IMR-90 (cell line): ENCODE results near the gene ZNF609.

Experiments used
- BHLHE40 ChIP-seq: fragments of 150-350 bp; IDR thresholded peaks from 2 replicates; pipeline ENCODE4 v1.6.1; 2016; ENCODE audit warnings: mild to moderate bottlenecking, low read depth, low read length
- CEBPB ChIP-seq: IDR thresholded peaks from 2 replicates; pipeline ENCODE4 v1.6.1; 2012; ENCODE audit warnings: low read depth, low read length, improper control_type of control experiment
- CHD1 ChIP-seq: IDR thresholded peaks from 2 replicates; pipeline ENCODE4 v1.6.1; 2012; ENCODE audit warnings: low read depth, low read length, improper control_type of control experiment
- CTCF ChIP-seq: conservative IDR thresholded peaks from 2 replicates; pipeline ENCODE4 v1.5.1; 2012; ENCODE audit warnings: mild to moderate bottlenecking, low read depth, low read length, improper control_type of control experiment
- ELK1 ChIP-seq: fragments of 150-350 bp; IDR thresholded peaks from 2 replicates; pipeline ENCODE4 v1.6.1; 2016; ENCODE audit warnings: low read depth, mild to moderate bottlenecking, low read length, moderate library complexity, borderline replicate concordance
- MAFK ChIP-seq: IDR thresholded peaks from 2 replicates; pipeline ENCODE4 v1.6.1; 2012; ENCODE audit warnings: low read depth, low read length, improper control_type of control experiment
- MAZ ChIP-seq: IDR thresholded peaks from 2 replicates; pipeline ENCODE4 v1.6.1; 2012; ENCODE audit warnings: low read depth, mild to moderate bottlenecking, low read length, improper control_type of control experiment, moderate library complexity, borderline replicate concordance
- MXI1 ChIP-seq: IDR thresholded peaks from 2 replicates; pipeline ENCODE4 v1.6.1; 2012; ENCODE audit warnings: low read depth, mild to moderate bottlenecking, low read length, moderate library complexity, borderline replicate concordance
- NFE2L2 ChIP-seq: fragments of 150-350 bp; IDR thresholded peaks from 2 replicates; pipeline ENCODE4 v1.6.1; 2016; ENCODE audit warnings: low read depth, mild to moderate bottlenecking, low read length
- POLR2A ChIP-seq: IDR thresholded peaks from 2 replicates; pipeline ENCODE4 v1.6.1; 2012; ENCODE audit warnings: mild to moderate bottlenecking, low read depth, low read length
- RFX5 ChIP-seq: IDR thresholded peaks from 2 replicates; pipeline ENCODE4 v1.8.0; 2012; ENCODE audit warnings: low read depth, mild to moderate bottlenecking, low read length, moderate library complexity
- USF2 ChIP-seq: fragments of 150-350 bp; IDR thresholded peaks from 2 replicates; pipeline ENCODE4 v1.6.1; 2017; ENCODE audit warnings: mild to moderate bottlenecking, antibody characterized with exemption, low read length, low read depth

- TF ChIP-seq CTCF, result no peak
- no peak for TF ChIP-seq BHLHE40
- no peak for TF ChIP-seq POLR2A
- TF ChIP-seq USF2, result no peak
- no peak for TF ChIP-seq MAZ
- TF ChIP-seq CHD1, result no peak
- no peak for TF ChIP-seq NFE2L2
- no peak for TF ChIP-seq CEBPB
- TF ChIP-seq RFX5, result no peak
- no peak for TF ChIP-seq MXI1
- no peak for TF ChIP-seq MAFK
- no peak for TF ChIP-seq ELK1
These were observed 157.8 kb downstream of the ZNF609 start for GRCh38 chr15:64618138-64618537.
